Tibial nerve (tissue), 4 donors: Measurements from ENCODE around the gene REEP2. TPM values are rescaled to one million over a fixed set of nuclear protein-coding genes. Genes with fewer than 3 reads are reported as not detected.

Experiments used
- DNase-seq, 2 donors: peaks; one replicate each; pipeline ENCODE4 v3.0.0-alpha.2; 2019; ENCODE audit warnings: low spot score in 2 of 2
- H3K27ac ChIP-seq, 4 donors: fragments of 200-600 bp; sonication (generic) in 3 of 4; one replicate each; pipeline ENCODE4 v1.5.1; 2017 to 2019; ENCODE audit warnings: mild to moderate bottlenecking in 1 of 4
- H3K27me3 ChIP-seq, 2 donors: fragments of 200-600 bp; sonication (generic) in 1 of 2; one replicate each; pipeline versions ENCODE4 v1.5.1 to v1.6.0; 2017 to 2019
- H3K36me3 ChIP-seq, 3 donors: fragments of 200-600 bp; sonication (generic); one replicate each; pipeline ENCODE4 v1.5.1; 2018 to 2019
- H3K4me1 ChIP-seq, 4 donors: fragments of 200-600 bp; sonication (generic) in 3 of 4; one replicate each; pipeline ENCODE4 v1.5.1; 2017 to 2019
- H3K4me3 ChIP-seq, 4 donors: fragments of 200-600 bp; sonication (generic) in 3 of 4; one replicate each; pipeline ENCODE4 v1.5.1; 2017 to 2019; ENCODE audit warnings: mild to moderate bottlenecking in 1 of 4, moderate library complexity in 1 of 4
- H3K9me3 ChIP-seq, 4 donors: fragments of 200-600 bp; sonication (generic) in 3 of 4; one replicate each; pipeline ENCODE4 v1.5.1; 2017 to 2019
- EP300 ChIP-seq, 2 donors: sonication (generic); formaldehyde crosslinking; IDR thresholded peaks; one replicate each; pipeline ENCODE4 v1.6.1; 2017; ENCODE audit warnings: antibody characterized with exemption in 2 of 2, mild to moderate bottlenecking in 1 of 2
- POLR2A ChIP-seq, 2 donors: fragments of 450-650 bp; IDR thresholded peaks; one replicate each; pipeline ENCODE4 v1.6.1; 2017; ENCODE audit warnings: antibody characterized with exemption in 2 of 2, mild to moderate bottlenecking in 2 of 2, moderate library complexity in 2 of 2
- WGBS, 2 donors: methylation state at CpG; one replicate each; pipeline ENCODE4 v1.1.5; 2018; 5-methylcytosine and 5-hydroxymethylcytosine counted together
- total RNA-seq, 4 donors: library from RNA; depleted of rRNA; stranded (reverse); fragments of >200 nt; gene quantifications; one replicate each; pipeline ENCODE4 v1.1.0, GENCODE V29; 2016
- TF ChIP-seq, protein P1 (sequence below), 5 experiments: fragments of 200-600 bp in 3 of 5; fragments of 450-650 bp in 2 of 5; sonication (generic) in 3 of 5; IDR thresholded peaks; one replicate each; pipeline ENCODE4 v1.5.1; 2016 to 2019; ENCODE audit warnings: antibody characterized with exemption in 5 of 5, mild to moderate bottlenecking in 3 of 5, moderate library complexity in 2 of 5

REEP2 gene
- total RNA-seq, 4 donors from 2014 or later: 5.7 to 8.1 (median 7.5) TPM

DNA sequence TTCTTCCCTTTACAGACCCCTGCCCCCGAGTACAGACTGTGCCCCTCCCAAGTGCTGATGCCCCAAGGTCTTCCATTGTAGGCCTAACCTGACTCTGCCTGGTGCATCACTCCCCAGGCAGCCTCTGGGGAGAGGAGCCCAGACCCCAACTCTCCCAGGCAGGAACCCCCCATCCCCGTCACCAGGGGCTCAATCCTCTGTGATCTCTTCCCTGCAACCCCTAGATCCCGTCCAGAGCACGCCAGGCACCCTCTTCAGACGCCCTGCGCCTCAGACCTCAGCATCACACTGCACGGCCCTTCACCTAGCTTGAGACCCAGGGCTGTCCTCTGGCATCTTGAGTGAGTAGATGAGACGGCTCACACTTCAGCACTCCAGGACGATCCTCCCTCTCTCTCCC is 20.0 kb downstream of the REEP2 start:
- no peak for DNase-seq
- no peaks in the 10 kb centered on the region for H3K9me3 ChIP-seq
- H3K4me3 ChIP-seq: no peak overlapping the region
- peaks cover 0 to 26% (median 21%) of the 10 kb centered on the region in 4 donors for H3K4me1 ChIP-seq
- no peaks in the 10 kb centered on the region for H3K27me3 ChIP-seq
- WGBS, 2 donors: 77 to 85% methylated on average over 8 to 9 of the region's 9 CpGs
- H3K36me3 ChIP-seq: no peaks in the 10 kb centered on the region
- no peak for TF ChIP-seq EP300 (IDR thresholded peaks at IDR 0.05)
- TF ChIP-seq, protein P1, sequence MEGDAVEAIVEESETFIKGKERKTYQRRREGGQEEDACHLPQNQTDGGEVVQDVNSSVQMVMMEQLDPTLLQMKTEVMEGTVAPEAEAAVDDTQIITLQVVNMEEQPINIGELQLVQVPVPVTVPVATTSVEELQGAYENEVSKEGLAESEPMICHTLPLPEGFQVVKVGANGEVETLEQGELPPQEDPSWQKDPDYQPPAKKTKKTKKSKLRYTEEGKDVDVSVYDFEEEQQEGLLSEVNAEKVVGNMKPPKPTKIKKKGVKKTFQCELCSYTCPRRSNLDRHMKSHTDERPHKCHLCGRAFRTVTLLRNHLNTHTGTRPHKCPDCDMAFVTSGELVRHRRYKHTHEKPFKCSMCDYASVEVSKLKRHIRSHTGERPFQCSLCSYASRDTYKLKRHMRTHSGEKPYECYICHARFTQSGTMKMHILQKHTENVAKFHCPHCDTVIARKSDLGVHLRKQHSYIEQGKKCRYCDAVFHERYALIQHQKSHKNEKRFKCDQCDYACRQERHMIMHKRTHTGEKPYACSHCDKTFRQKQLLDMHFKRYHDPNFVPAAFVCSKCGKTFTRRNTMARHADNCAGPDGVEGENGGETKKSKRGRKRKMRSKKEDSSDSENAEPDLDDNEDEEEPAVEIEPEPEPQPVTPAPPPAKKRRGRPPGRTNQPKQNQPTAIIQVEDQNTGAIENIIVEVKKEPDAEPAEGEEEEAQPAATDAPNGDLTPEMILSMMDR (IDR thresholded peaks at IDR 0.05): no peak
- TF ChIP-seq POLR2A (IDR thresholded peaks at IDR 0.05): no peak
- H3K27ac ChIP-seq: peak overlapping the region in 1 of 4 donors; percentile 1

DNA sequence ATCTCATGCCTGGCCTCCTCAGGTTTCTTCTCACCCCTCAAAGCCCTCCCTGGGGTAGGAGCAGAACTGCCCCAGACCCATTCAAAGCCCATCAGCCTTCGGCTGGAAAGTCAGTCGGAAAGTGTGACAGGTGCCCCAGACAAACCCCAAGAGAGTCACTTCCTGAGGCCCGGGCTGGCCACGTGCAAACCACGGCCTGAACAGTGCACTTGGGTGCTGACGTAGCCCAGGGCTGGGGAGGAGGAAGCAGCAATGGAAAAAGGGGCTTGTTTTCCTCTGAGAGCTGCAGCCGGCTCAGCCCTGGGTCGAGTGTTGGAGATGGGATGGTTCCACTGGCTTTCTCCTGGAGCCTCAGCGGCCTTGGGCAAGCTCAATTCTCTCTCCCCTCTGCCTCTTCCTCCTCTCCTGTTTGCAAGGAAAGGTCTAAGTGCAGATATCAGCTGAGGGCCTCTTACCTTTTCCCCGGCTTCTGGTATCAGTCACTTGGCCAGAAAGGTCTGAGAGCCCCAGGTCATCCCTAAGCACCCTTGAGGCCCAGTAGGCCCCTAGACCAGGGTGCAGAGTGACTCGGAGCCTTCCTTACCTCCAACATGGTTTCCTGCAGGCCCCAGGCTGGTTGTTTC is 20.6 kb downstream of the REEP2 start:
- DNase-seq: peak in 1 of 2 donors; percentile 15
- Histone ChIP-seq H3K36me3 (no peaks in the 10 kb centered on the region), H3K9me3 (no peaks in the 10 kb centered on the region), H3K4me1 (peaks cover 0 to 26% (median 21%) of the 10 kb centered on the region in 4 donors), H3K27me3 (no peaks in the 10 kb centered on the region), H3K4me3 (no peak overlapping the region), H3K27ac (peak overlapping the region in 1 of 4 donors; percentile 1)
- TF ChIP-seq POLR2A (IDR thresholded peaks at IDR 0.05): no peak
- TF ChIP-seq, protein P1 (IDR thresholded peaks at IDR 0.05): no peak
- peak; percentile 17 to 27 for TF ChIP-seq EP300 (IDR thresholded peaks at IDR 0.05)
- 78 to 82% methylated on average over 11 of the region's 11 CpGs for WGBS, 2 donors

DNA sequence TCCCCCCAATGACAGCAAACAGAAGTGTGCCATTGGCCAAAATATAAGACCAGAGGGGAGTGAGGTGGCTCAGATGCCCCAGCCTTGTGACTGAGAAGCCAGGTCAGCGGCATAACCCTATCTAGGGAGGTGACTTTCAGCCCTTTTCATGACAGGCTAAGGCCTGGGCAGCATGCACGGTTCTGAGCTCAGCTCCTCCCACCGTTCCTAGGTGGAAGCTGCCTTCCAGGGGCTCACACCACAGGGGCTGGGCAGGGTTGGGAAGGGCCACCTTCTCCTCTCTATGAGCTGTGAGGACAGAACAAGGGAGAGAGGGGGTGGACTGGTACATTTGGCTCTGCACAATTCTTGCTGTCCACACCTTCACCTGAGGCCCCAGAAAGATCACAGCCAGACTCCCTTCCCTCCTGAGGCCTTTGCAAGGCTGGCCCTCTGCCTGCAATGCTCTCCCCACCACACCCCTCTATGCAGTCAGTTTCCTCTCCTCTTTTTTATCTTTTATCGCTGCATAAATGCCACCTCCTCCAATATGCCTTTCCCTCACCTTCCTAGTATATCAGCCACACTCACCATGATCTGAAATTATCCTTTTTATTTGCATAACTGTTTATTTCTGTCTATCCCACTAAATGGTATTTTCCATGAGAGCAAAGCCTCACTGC is 21.3 kb downstream of the REEP2 start:
- H3K4me1 ChIP-seq: peaks cover 0 to 26% (median 21%) of the 10 kb centered on the region in 4 donors
- TF ChIP-seq, protein P1 (IDR thresholded peaks at IDR 0.05): no peak
- TF ChIP-seq EP300 (IDR thresholded peaks at IDR 0.05) (no peak), POLR2A (IDR thresholded peaks at IDR 0.05) (no peak)
- H3K4me3 ChIP-seq: no peak overlapping the region
- no peaks in the 10 kb centered on the region for H3K36me3 ChIP-seq
- WGBS, 2 donors: 80 to 90% methylated on average over 4 of the region's 4 CpGs
- H3K27ac ChIP-seq: no peak overlapping the region
- no peaks in the 10 kb centered on the region for H3K9me3 ChIP-seq
- no peak for DNase-seq
- no peaks in the 10 kb centered on the region for H3K27me3 ChIP-seq

DNA sequence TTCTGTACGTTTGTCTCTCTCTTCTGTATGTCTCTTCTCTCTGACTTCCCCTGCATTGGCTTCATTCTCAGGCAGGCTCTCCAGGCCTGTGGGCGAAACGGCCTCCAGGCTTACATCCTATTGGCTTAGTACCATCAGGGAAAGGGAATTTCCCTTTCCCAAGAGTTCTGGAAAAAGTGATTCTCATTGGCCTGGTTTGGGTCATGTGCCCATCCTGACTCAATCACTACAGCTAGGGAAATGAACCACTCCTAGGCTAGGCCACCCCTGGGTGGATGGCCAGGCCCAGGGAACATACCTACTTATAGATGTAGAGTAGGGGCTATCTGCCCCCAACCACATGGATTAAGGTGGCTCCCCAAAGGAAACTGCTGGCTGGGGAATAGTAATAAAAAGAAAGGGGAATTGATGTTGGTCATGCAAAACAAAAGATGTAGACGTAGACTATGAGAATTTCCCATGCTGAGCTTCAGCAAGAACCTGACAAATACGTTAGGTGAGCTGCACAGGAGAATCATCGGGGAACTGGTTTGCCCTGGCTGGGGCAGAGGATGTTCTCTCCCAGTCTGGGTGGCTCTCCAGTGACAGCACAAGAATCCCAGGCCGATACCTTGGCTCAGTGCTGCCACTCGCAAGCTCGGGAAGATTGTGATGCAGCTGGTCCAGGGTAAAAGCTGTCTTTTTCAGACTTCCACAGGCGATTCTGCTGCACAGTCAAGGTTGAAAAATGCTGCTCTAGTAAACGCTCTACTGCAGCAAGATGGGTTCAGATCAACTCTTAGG is 22.7 kb downstream of the REEP2 start:
- WGBS, 2 donors: 55 to 67% methylated on average over 11 of the region's 11 CpGs
- H3K27ac ChIP-seq: peak overlapping the region in 2 of 4 donors; percentile 20 to 31
- H3K36me3 ChIP-seq: no peaks in the 10 kb centered on the region
- no peaks in the 10 kb centered on the region for H3K9me3 ChIP-seq
- DNase-seq: no peak
- no peaks in the 10 kb centered on the region for H3K27me3 ChIP-seq
- no peak overlapping the region for H3K4me3 ChIP-seq
- peaks cover 0 to 37% (median 27%) of the 10 kb centered on the region in 4 donors for H3K4me1 ChIP-seq
- TF ChIP-seq EP300 (IDR thresholded peaks at IDR 0.05): no peak
- TF ChIP-seq POLR2A (IDR thresholded peaks at IDR 0.05): no peak
- TF ChIP-seq, protein P1 (IDR thresholded peaks at IDR 0.05): no peak
